ENCODE results near the gene CDK5R2.

Gene CDK5R2

GRCh38 chr2:219001100-219001576 lies 41.7 kb downstream of the CDK5R2 start:
- peaks cover 0 to 12% (median 2%) of the 10 kb centered on the region in 10 experiments; a peak in 6 of 20 replicates for H3K4me1 ChIP-seq
- no peak for TF ChIP-seq Cebpa-rat (IDR thresholded peaks at IDR 0.05)
- H3K27me3 ChIP-seq, result peaks cover 97 to 100% (median 99%) of the 10 kb centered on the region in 11 experiments
- no peak overlapping the region for H3K4me2 ChIP-seq
- no peaks in the 10 kb centered on the region for H3K36me3 ChIP-seq
- peaks cover 0 to 4% (median 0%) of the 10 kb centered on the region in 11 experiments; a peak in 1 of 22 replicates for H3K9me3 ChIP-seq (replicated peaks in 1 of 11)
- H3K4me3 ChIP-seq, result no peak overlapping the region
- no peak overlapping the region for H3K27ac ChIP-seq
- H4K20me1 ChIP-seq, result peaks cover 0 to 68% (median 21%) of the 10 kb centered on the region in 11 experiments; a peak in 12 of 22 replicates
- no peak overlapping the region for H3K9ac ChIP-seq

DNA sequence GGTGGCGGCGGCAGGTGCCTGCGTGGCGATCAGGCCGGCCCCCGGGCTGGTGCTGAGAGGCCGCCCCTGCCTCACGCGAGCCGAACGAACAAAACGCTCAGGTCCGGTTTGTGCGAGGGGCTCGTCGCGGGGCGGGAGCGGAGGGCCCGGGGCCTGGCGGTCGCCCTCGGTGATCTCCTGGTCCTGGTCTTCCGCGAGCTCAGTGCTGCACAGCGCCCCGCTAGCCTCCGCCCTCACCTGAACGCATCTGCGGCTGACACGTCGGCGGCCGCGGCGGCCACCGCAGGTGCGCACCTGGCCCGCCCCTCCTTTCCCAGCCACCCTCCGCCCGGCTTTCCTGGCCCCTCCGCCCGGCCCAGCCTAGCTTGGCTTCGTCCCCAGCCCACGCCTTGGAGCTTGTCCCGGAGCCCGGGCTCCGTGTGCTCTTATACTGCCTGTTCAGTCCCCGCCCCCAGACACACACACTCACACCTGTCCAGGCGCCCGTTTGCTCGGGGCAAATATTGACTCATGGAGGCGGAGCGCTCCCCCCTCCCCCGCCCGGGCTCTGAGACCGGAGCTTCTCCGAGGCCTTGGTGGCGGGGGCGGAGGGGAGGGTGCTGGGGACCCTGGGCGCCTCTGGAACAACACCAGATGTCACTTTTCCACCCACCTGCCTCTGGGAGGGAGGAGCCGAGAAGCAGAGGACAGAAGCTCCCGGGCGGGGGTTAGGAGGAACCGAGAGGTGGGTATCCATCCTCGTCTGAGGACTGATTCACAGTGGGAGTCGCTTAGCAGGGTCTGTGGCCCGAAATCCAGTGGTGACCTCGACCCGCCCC lies 42.3 kb downstream of the CDK5R2 start:
- peaks cover 0 to 4% (median 0%) of the 10 kb centered on the region in 11 experiments; a peak in 1 of 22 replicates for H3K9me3 ChIP-seq (replicated peaks in 1 of 11)
- peaks cover 93 to 100% (median 97%) of the 10 kb centered on the region in 11 experiments for H3K27me3 ChIP-seq
- no peak for TF ChIP-seq Cebpa-rat (IDR thresholded peaks at IDR 0.05)
- no peaks in the 10 kb centered on the region for H3K36me3 ChIP-seq
- no peak overlapping the region for H3K4me3 ChIP-seq
- no peak overlapping the region for H3K9ac ChIP-seq
- H4K20me1 ChIP-seq, result peaks cover 0 to 68% (median 21%) of the 10 kb centered on the region in 11 experiments; a peak in 12 of 22 replicates
- no peak overlapping the region for H3K4me2 ChIP-seq
- H3K4me1 ChIP-seq, result peaks cover 0 to 12% (median 2%) of the 10 kb centered on the region in 10 experiments; a peak in 6 of 20 replicates
- no peak overlapping the region for H3K27ac ChIP-seq

DNA sequence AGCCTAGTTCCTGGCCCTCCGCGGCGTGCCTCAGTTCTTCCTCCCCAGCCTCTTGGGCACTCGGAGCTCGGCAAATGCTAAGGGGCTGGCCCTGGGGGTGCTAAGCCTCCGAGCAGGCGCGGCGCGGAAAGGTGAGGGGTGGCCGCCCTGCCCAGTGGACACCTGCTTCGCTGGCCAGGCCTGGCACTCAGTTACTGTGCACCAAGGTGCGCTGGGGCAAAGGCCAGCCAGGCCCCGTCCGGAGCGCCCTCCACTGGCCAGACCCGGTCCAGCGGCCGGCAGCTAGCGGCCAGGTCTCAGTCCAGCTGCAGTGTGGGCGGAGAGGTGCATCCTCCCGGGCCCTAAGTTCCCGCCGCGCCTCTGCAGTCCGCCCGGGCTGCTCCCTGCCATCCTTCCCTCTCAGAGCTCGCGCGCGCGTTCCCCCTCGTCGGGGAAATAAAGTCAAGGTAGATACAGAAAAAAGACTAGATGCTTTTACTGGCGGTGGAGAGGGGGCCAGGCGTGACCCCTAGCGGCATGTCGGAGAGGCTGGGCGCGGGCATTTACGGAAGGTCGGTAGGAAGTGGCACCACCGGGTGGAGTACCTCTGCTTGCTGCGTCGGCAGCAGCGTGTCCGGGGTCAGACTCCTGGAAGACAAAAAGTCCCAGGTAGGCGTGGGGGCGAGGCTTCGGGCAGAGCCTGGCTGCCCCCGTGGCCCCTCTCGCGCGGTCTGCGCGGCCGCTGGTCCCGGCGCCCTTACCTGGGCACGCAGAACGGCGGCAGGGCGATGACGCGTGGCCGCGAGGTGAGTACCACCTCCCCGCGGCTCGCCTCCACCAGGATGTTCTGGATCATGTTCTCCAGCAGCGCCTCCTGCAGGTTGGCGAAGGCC lies 43.2 kb downstream of the CDK5R2 start:
- Histone ChIP-seq H3K27me3 (peaks cover 84 to 99% (median 92%) of the 10 kb centered on the region in 11 experiments), H4K20me1 (peaks cover 0 to 62% (median 21%) of the 10 kb centered on the region in 11 experiments; a peak in 12 of 22 replicates), H3K36me3 (no peaks in the 10 kb centered on the region), H3K4me2 (no peak overlapping the region), H3K4me1 (peaks cover 0 to 12% (median 2%) of the 10 kb centered on the region in 10 experiments; a peak in 6 of 20 replicates), H3K9ac (no peak overlapping the region), H3K27ac (no peak overlapping the region), H3K9me3 (replicated peaks in 1 of 11) (peaks cover 0 to 4% (median 0%) of the 10 kb centered on the region in 11 experiments; a peak in 1 of 22 replicates), H3K4me3 (no peak overlapping the region)
- TF ChIP-seq Cebpa-rat (IDR thresholded peaks at IDR 0.05), result no peak

- Histone ChIP-seq H3K4me1 (peaks cover 0 to 12% (median 2%) of the 10 kb centered on the region in 10 experiments; a peak in 6 of 20 replicates), H3K36me3 (no peaks in the 10 kb centered on the region), H4K20me1 (peaks cover 0 to 57% (median 21%) of the 10 kb centered on the region in 11 experiments; a peak in 12 of 22 replicates), H3K9ac (no peak overlapping the region), H3K27ac (no peak overlapping the region), H3K27me3 (peaks cover 78 to 93% (median 87%) of the 10 kb centered on the region in 11 experiments), H3K4me2 (no peak overlapping the region), H3K4me3 (no peak overlapping the region), H3K9me3 (replicated peaks in 1 of 11) (peaks cover 0 to 4% (median 0%) of the 10 kb centered on the region in 11 experiments; a peak in 1 of 22 replicates)
- TF ChIP-seq Cebpa-rat (IDR thresholded peaks at IDR 0.05), result no peak
Observed at GRCh38 chr2:219003267-219003634, 43.8 kb downstream of the CDK5R2 start.

GRCh38 chr2:219003979-219004378 lies 44.5 kb downstream of the CDK5R2 start:
- Histone ChIP-seq H3K27me3 (peaks cover 72 to 86% (median 80%) of the 10 kb centered on the region in 11 experiments), H3K4me3 (no peak overlapping the region), H3K4me1 (peaks cover 0 to 12% (median 2%) of the 10 kb centered on the region in 10 experiments; a peak in 6 of 20 replicates), H3K36me3 (no peaks in the 10 kb centered on the region), H4K20me1 (peaks cover 0 to 53% (median 21%) of the 10 kb centered on the region in 11 experiments; a peak in 12 of 22 replicates), H3K4me2 (no peak overlapping the region), H3K27ac (no peak overlapping the region), H3K9me3 (replicated peaks in 1 of 11) (peaks cover 0 to 4% (median 0%) of the 10 kb centered on the region in 11 experiments; a peak in 1 of 22 replicates), H3K9ac (no peak overlapping the region)
- no peak for TF ChIP-seq Cebpa-rat (IDR thresholded peaks at IDR 0.05)

GRCh38 chr2:219009294-219009693 lies 49.8 kb downstream of the CDK5R2 start:
- Histone ChIP-seq H3K27me3 (peaks cover 19 to 34% (median 27%) of the 10 kb centered on the region in 11 experiments), H4K20me1 (peaks cover 0 to 8% (median 0%) of the 10 kb centered on the region in 11 experiments; a peak in 4 of 22 replicates), H3K4me3 (no peak overlapping the region), H3K9ac (no peak overlapping the region), H3K4me1 (no peaks in the 10 kb centered on the region), H3K4me2 (no peak overlapping the region), H3K9me3 (replicated peaks in 1 of 11) (peaks cover 0 to 4% (median 0%) of the 10 kb centered on the region in 11 experiments; a peak in 1 of 22 replicates), H3K27ac (no peak overlapping the region), H3K36me3 (no peaks in the 10 kb centered on the region)
- no peak for TF ChIP-seq Cebpa-rat (IDR thresholded peaks at IDR 0.05)

GRCh38 chr2:219010162-219010756 lies 50.8 kb downstream of the CDK5R2 start:
- Histone ChIP-seq H3K27ac (no peak overlapping the region), H4K20me1 (peaks cover 0 to 9% (median 0%) of the 10 kb centered on the region in 11 experiments; a peak in 5 of 22 replicates), H3K36me3 (no peaks in the 10 kb centered on the region), H3K4me3 (no peak overlapping the region), H3K27me3 (peaks cover 11 to 25% (median 18%) of the 10 kb centered on the region in 11 experiments), H3K9me3 (replicated peaks in 1 of 11) (peaks cover 0 to 4% (median 0%) of the 10 kb centered on the region in 11 experiments; a peak in 1 of 22 replicates), H3K4me1 (no peaks in the 10 kb centered on the region), H3K9ac (no peak overlapping the region), H3K4me2 (no peak overlapping the region)
- no peak for TF ChIP-seq Cebpa-rat (IDR thresholded peaks at IDR 0.05)

- H3K4me3 ChIP-seq, result no peak overlapping the region
- H3K9ac ChIP-seq, result no peak overlapping the region
- H3K4me2 ChIP-seq, result no peak overlapping the region
- H4K20me1 ChIP-seq, result peaks cover 0 to 5% (median 0%) of the 10 kb centered on the region in 11 experiments; a peak in 5 of 22 replicates
- H3K9me3 ChIP-seq (replicated peaks in 1 of 11), result peaks cover 0 to 4% (median 0%) of the 10 kb centered on the region in 11 experiments; a peak in 1 of 22 replicates
- H3K27ac ChIP-seq, result no peak overlapping the region
- no peaks in the 10 kb centered on the region for H3K4me1 ChIP-seq
- H3K27me3 ChIP-seq, result peaks cover 5 to 19% (median 12%) of the 10 kb centered on the region in 11 experiments; a peak in 20 of 22 replicates
- no peaks in the 10 kb centered on the region for H3K36me3 ChIP-seq
- TF ChIP-seq Cebpa-rat (IDR thresholded peaks at IDR 0.05), result no peak
Observed at GRCh38 chr2:219010873-219011272, 51.4 kb downstream of the CDK5R2 start.

Data from BLaER1 treated with 17β-estradiol and CSF1 and Interleukin-3, amounts not matched to agents 10 nM and 100 nM (cell line).